Neural progenitor cell (in vitro differentiated cells): ENCODE data around the gene SEPTIN6.

ENCODE experiments used
- EZH2 ChIP-seq: fragments of 200-600 bp; sonication (generic); IDR thresholded peaks from 2 replicates; pipeline ENCODE4 v1.6.1; 2017; ENCODE audit warnings: antibody characterized with exemption, mild to moderate bottlenecking, moderate library complexity
- TF ChIP-seq, protein P1 (sequence below): fragments of 200-600 bp; sonication (generic); IDR thresholded peaks from 2 replicates; pipeline ENCODE4 v1.5.1; 2017; ENCODE audit warnings: antibody characterized with exemption, mild to moderate bottlenecking

DNA sequence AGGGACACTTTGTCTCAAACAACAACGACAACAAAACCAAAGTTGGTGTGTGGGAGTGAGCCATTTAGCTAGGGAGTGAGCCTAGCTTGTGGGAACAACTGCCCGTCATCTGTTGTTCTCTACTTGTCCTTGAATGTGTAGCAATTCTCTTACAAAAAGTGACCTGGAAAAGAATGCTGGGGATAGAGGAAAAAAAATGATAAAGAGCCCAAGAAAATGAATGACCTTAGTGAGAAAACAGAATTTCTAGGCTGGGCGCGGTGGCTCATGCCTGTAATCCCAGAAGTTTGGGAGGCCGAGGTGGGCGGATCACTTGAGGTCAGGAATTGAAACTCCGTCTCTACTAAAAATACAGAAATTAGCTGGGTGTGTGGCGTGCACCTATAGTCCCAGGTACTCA lies 19.6 kb downstream of the SEPTIN6 start:
- TF ChIP-seq, protein P1, sequence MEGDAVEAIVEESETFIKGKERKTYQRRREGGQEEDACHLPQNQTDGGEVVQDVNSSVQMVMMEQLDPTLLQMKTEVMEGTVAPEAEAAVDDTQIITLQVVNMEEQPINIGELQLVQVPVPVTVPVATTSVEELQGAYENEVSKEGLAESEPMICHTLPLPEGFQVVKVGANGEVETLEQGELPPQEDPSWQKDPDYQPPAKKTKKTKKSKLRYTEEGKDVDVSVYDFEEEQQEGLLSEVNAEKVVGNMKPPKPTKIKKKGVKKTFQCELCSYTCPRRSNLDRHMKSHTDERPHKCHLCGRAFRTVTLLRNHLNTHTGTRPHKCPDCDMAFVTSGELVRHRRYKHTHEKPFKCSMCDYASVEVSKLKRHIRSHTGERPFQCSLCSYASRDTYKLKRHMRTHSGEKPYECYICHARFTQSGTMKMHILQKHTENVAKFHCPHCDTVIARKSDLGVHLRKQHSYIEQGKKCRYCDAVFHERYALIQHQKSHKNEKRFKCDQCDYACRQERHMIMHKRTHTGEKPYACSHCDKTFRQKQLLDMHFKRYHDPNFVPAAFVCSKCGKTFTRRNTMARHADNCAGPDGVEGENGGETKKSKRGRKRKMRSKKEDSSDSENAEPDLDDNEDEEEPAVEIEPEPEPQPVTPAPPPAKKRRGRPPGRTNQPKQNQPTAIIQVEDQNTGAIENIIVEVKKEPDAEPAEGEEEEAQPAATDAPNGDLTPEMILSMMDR: no peak
- no peak for TF ChIP-seq EZH2
